Mesothelial cell of epicardium (in vitro differentiated cells): ENCODE results near the gene SPAG4. TPM values are rescaled to one million over a fixed set of nuclear protein-coding genes. Genes with fewer than 3 reads are reported as not detected.

Experiments used
- DNase-seq, 2 experiments: peaks; one replicate each; pipeline ENCODE4 v3.0.0; 2021; ENCODE audit warnings: low spot score in 2 of 2; ENCODE audit not compliant: unreplicated experiment in 2 of 2
- H3K27ac Mint-ChIP-seq: 2 replicates; pipeline ENCODE4 v1.8.0; 2021; ENCODE audit warnings: mixed read lengths
- H3K27me3 Mint-ChIP-seq: 2 replicates; pipeline ENCODE4 v1.8.0; 2021; ENCODE audit warnings: low read depth, mixed read lengths
- H3K36me3 Mint-ChIP-seq: 2 replicates; pipeline ENCODE4 v1.8.0; 2021; ENCODE audit warnings: mixed read lengths
- H3K4me1 Mint-ChIP-seq: 2 replicates; pipeline ENCODE4 v1.8.0; 2021; ENCODE audit warnings: mixed read lengths
- H3K4me3 Mint-ChIP-seq: 2 replicates; pipeline ENCODE4 v1.8.0; 2021; ENCODE audit warnings: mild to moderate bottlenecking, moderate library complexity, mixed read lengths
- H3K9me3 Mint-ChIP-seq: 2 replicates; pipeline ENCODE4 v1.8.0; 2021; ENCODE audit warnings: mixed read lengths
- total RNA-seq: library from RNA; stranded (reverse); gene quantifications from 3 replicates; pipeline ENCODE4 v1.2.1, GENCODE V29; 2021
- TF ChIP-seq, protein P1 (sequence below): fragments of 200-600 bp; sonication (generic); IDR thresholded peaks from one replicate; pipeline ENCODE4 v1.5.0; 2021; ENCODE audit warnings: antibody characterized with exemption; ENCODE audit not compliant: unreplicated experiment

SPAG4 gene
- total RNA-seq, 1 donor from 2014 or later: 4.0 TPM

GRCh38 chr20:35636095-35636494 lies 20.5 kb downstream of the SPAG4 start:
- Mint-ChIP-seq H3K36me3 (peaks cover 2% of the 10 kb centered on the region), H3K27me3 (no peaks in the 10 kb centered on the region), H3K4me1 (peaks cover 20% of the 10 kb centered on the region), H3K4me3 (no peak overlapping the region), H3K27ac (peak overlapping the region; percentile 63), H3K9me3 (no peaks in the 10 kb centered on the region)
- TF ChIP-seq, protein P1, sequence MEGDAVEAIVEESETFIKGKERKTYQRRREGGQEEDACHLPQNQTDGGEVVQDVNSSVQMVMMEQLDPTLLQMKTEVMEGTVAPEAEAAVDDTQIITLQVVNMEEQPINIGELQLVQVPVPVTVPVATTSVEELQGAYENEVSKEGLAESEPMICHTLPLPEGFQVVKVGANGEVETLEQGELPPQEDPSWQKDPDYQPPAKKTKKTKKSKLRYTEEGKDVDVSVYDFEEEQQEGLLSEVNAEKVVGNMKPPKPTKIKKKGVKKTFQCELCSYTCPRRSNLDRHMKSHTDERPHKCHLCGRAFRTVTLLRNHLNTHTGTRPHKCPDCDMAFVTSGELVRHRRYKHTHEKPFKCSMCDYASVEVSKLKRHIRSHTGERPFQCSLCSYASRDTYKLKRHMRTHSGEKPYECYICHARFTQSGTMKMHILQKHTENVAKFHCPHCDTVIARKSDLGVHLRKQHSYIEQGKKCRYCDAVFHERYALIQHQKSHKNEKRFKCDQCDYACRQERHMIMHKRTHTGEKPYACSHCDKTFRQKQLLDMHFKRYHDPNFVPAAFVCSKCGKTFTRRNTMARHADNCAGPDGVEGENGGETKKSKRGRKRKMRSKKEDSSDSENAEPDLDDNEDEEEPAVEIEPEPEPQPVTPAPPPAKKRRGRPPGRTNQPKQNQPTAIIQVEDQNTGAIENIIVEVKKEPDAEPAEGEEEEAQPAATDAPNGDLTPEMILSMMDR: no peak
- no peak for DNase-seq

GRCh38 chr20:35637276-35637675 lies 21.6 kb downstream of the SPAG4 start:
- TF ChIP-seq, protein P1: no peak
- peaks cover 20% of the 10 kb centered on the region for H3K4me1 Mint-ChIP-seq
- no peaks in the 10 kb centered on the region for H3K9me3 Mint-ChIP-seq
- H3K36me3 Mint-ChIP-seq: peaks cover 2% of the 10 kb centered on the region
- no peak overlapping the region for H3K4me3 Mint-ChIP-seq
- H3K27me3 Mint-ChIP-seq: no peaks in the 10 kb centered on the region
- peak overlapping the region; percentile 45 for H3K27ac Mint-ChIP-seq
- no peak for DNase-seq

- H3K4me3 Mint-ChIP-seq: no peak overlapping the region
- TF ChIP-seq, protein P1: no peak
- H3K27me3 Mint-ChIP-seq: no peaks in the 10 kb centered on the region
- no peak for DNase-seq
- no peaks in the 10 kb centered on the region for H3K9me3 Mint-ChIP-seq
- no peak overlapping the region for H3K27ac Mint-ChIP-seq
- H3K36me3 Mint-ChIP-seq: no peaks in the 10 kb centered on the region
- H3K4me1 Mint-ChIP-seq: peaks cover 20% of the 10 kb centered on the region
These were observed 23.1 kb downstream of the SPAG4 start for GRCh38 chr20:35638751-35639150.

DNA sequence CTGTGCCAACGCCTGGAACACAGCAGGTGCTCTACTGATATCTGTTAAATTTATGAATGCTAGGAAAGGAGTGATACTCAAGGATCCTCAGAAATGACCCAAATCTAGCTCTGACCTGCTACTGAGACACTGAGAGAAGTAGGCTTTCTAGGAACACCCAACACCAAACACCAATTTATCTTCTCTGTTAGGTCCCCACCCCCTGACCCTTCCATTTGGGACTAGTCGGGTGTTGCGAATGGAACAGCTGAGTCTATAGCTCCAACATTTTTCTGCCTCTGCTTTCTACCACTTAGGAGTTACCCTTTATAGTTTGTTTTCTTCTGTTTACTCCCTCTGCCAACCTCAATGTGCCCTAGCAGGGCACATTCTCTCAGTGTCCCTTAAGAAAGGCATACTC lies 25.1 kb downstream of the SPAG4 start:
- Mint-ChIP-seq H3K27me3 (no peaks in the 10 kb centered on the region), H3K36me3 (no peaks in the 10 kb centered on the region), H3K9me3 (no peaks in the 10 kb centered on the region), H3K4me3 (no peak overlapping the region), H3K4me1 (peaks cover 14% of the 10 kb centered on the region), H3K27ac (peak overlapping the region; percentile 26)
- TF ChIP-seq, protein P1: no peak
- no peak for DNase-seq

- Mint-ChIP-seq H3K27me3 (no peaks in the 10 kb centered on the region), H3K9me3 (no peaks in the 10 kb centered on the region), H3K4me1 (peaks cover 8% of the 10 kb centered on the region), H3K4me3 (no peak overlapping the region), H3K27ac (no peak overlapping the region), H3K36me3 (no peaks in the 10 kb centered on the region)
- TF ChIP-seq, protein P1: no peak
- no peak for DNase-seq
These were observed 26.1 kb downstream of the SPAG4 start for GRCh38 chr20:35641743-35642142.

DNA sequence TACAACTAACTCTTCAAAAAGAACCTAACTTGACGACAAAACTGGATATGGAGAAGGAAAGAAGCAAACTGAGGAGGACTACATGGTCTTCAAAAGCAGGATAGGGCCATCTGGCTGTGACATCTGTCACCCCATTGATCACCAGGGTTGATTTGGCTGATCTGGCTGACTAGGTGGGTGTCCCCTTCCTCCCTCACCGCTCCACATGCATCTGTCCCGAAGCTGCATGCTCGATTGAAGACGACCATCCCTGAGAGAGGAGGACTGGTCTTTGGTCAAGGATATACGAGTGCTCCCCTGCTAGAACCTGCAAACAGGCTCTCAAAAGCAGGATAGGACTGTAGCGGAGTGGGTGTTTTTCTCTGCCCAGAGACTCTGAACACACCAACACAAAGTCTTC lies 27.4 kb downstream of the SPAG4 start:
- no peaks in the 10 kb centered on the region for H3K27me3 Mint-ChIP-seq
- no peak for DNase-seq
- no peak overlapping the region for H3K27ac Mint-ChIP-seq
- H3K4me3 Mint-ChIP-seq: no peak overlapping the region
- H3K9me3 Mint-ChIP-seq: no peaks in the 10 kb centered on the region
- H3K36me3 Mint-ChIP-seq: no peaks in the 10 kb centered on the region
- peaks cover 8% of the 10 kb centered on the region for H3K4me1 Mint-ChIP-seq
- TF ChIP-seq, protein P1: no peak
